H9 (cell line): ENCODE measurements around the gene TLX2. TPM values are rescaled to one million over a fixed set of nuclear protein-coding genes. Genes with fewer than 3 reads are reported as not detected.

Source experiments
- DNase-seq: peaks from one replicate; pipeline ENCODE4 v3.0.0-alpha.2; 2017
- H2AFZ ChIP-seq: one replicate; pipeline ENCODE4 v1.6.1; 2013; ENCODE audit warnings: mild to moderate bottlenecking, low read length, control low read depth, moderate library complexity
- H2AK5ac ChIP-seq: 2 replicates; pipeline ENCODE4 v1.6.1; 2013; ENCODE audit warnings: low read length, control low read depth, mixed read lengths; ENCODE audit not compliant: insufficient read length
- H2BK120ac ChIP-seq: one replicate; pipeline ENCODE4 v1.6.1; 2013; ENCODE audit warnings: low read depth, mild to moderate bottlenecking, low read length, control low read depth, inconsistent platforms; ENCODE audit not compliant: poor library complexity, severe bottlenecking
- H2BK12ac ChIP-seq: 2 replicates; pipeline ENCODE4 v1.6.1; 2013; ENCODE audit warnings: low read length, control low read depth, mixed read lengths, low read depth; ENCODE audit not compliant: insufficient read length
- H2BK15ac ChIP-seq: 2 replicates; pipeline ENCODE4 v1.6.1; 2013; ENCODE audit warnings: low read depth, low read length, control low read depth
- H2BK20ac ChIP-seq: one replicate; pipeline ENCODE4 v1.6.1; 2013; ENCODE audit warnings: low read depth, mild to moderate bottlenecking, low read length, control low read depth, inconsistent platforms; ENCODE audit not compliant: poor library complexity, severe bottlenecking
- H2BK5ac ChIP-seq: 2 replicates; pipeline ENCODE4 v1.6.1; 2013; ENCODE audit warnings: low read length, control low read depth, mixed read lengths; ENCODE audit not compliant: insufficient read length
- H3K14ac ChIP-seq: 2 replicates; pipeline ENCODE4 v1.6.1; 2013; ENCODE audit warnings: low read length, control low read depth; ENCODE audit not compliant: insufficient read depth
- H3K18ac ChIP-seq: 2 replicates; pipeline ENCODE4 v1.6.1; 2013; ENCODE audit warnings: low read depth, mild to moderate bottlenecking, mixed read lengths, low read length, control low read depth; ENCODE audit not compliant: insufficient read length
- H3K23ac ChIP-seq: 2 replicates; pipeline ENCODE4 v1.6.1; 2013; ENCODE audit warnings: low read length, control low read depth, mixed read lengths, low read depth; ENCODE audit not compliant: insufficient read length
- H3K23me2 ChIP-seq: 2 replicates; pipeline ENCODE4 v1.6.1; 2013; ENCODE audit warnings: low read depth, mild to moderate bottlenecking, mixed read lengths, low read length, control low read depth; ENCODE audit not compliant: insufficient read length, poor library complexity, severe bottlenecking
- H3K27ac ChIP-seq: 2 replicates; pipeline ENCODE4 v1.5.1; 2013; ENCODE audit warnings: low read length, control low read depth, mixed read lengths, low read depth; ENCODE audit not compliant: insufficient read length
- H3K27me3 ChIP-seq: 2 replicates; pipeline ENCODE4 v1.6.1; 2013; ENCODE audit warnings: low read length, control low read depth, inconsistent platforms; ENCODE audit not compliant: insufficient read depth
- H3K4ac ChIP-seq: 2 replicates; pipeline ENCODE4 v1.6.1; 2013; ENCODE audit warnings: low read depth, mild to moderate bottlenecking, control low read depth, inconsistent platforms, low read length, moderate library complexity
- H3K4me1 ChIP-seq: 2 replicates; pipeline ENCODE4 v1.6.1; 2013; ENCODE audit warnings: low read length, control low read depth, inconsistent platforms; ENCODE audit not compliant: insufficient read depth
- H3K4me2 ChIP-seq: 2 replicates; pipeline ENCODE4 v1.6.1; 2013; ENCODE audit warnings: low read length, control low read depth, mixed read lengths; ENCODE audit not compliant: insufficient read length, insufficient read depth
- H3K56ac ChIP-seq: 2 replicates; pipeline ENCODE4 v1.6.1; 2013; ENCODE audit warnings: low read depth, mild to moderate bottlenecking, mixed read lengths, low read length, control low read depth; ENCODE audit not compliant: insufficient read length
- H3K79me1 ChIP-seq: 2 replicates; pipeline ENCODE4 v1.6.1; 2013; ENCODE audit warnings: low read depth, mild to moderate bottlenecking, moderate library complexity, low read length, control low read depth, inconsistent platforms; ENCODE audit not compliant: insufficient read depth, poor library complexity, severe bottlenecking
- H3K79me2 ChIP-seq: 2 replicates; pipeline ENCODE4 v1.6.1; 2013; ENCODE audit warnings: low read length, control low read depth, inconsistent platforms; ENCODE audit not compliant: insufficient read depth
- H3K9ac ChIP-seq: 2 replicates; pipeline ENCODE4 v1.6.1; 2013; ENCODE audit warnings: low read length, control low read depth, mixed read lengths; ENCODE audit not compliant: insufficient read length; ENCODE audit errors: extremely low read depth
- H3K9me3 ChIP-seq: one replicate; pipeline ENCODE4 v1.6.1; 2013; ENCODE audit warnings: low read depth, low read length, inconsistent platforms; ENCODE audit not compliant: control insufficient read depth
- H3T11ph ChIP-seq: one replicate; pipeline ENCODE4 v1.6.1; 2013; ENCODE audit warnings: mild to moderate bottlenecking, low read length, control low read depth, inconsistent platforms
- H4K20me1 ChIP-seq: one replicate; pipeline ENCODE4 v1.6.1; 2013; ENCODE audit not compliant: control insufficient read depth, insufficient read length, insufficient read depth
- H4K5ac ChIP-seq: 2 replicates; pipeline ENCODE4 v1.6.1; 2013; ENCODE audit warnings: low read depth, mild to moderate bottlenecking, mixed read lengths, low read length, control low read depth; ENCODE audit not compliant: insufficient read length
- H4K8ac ChIP-seq: replicated peaks from 2 replicates; pipeline ENCODE4 v1.6.1; 2013; ENCODE audit warnings: low read length, control low read depth, mixed read lengths, low read depth; ENCODE audit not compliant: insufficient read length
- H4K91ac ChIP-seq: 2 replicates; pipeline ENCODE4 v1.6.1; 2013; ENCODE audit warnings: low read depth, mild to moderate bottlenecking, moderate library complexity, mixed read lengths, low read length, control low read depth; ENCODE audit not compliant: insufficient read length
- H3K27ac Mint-ChIP-seq, 3 experiments: 2 replicates in 2 of 3; 3 replicates in 1 of 3; pipeline ENCODE4 v1.8.0; 2020 to 2021; ENCODE audit warnings: mixed read lengths in 3 of 3, mild to moderate bottlenecking in 1 of 3, moderate library complexity in 1 of 3
- H3K27me3 Mint-ChIP-seq: 2 replicates; pipeline ENCODE4 v1.8.0; 2021; ENCODE audit warnings: low read depth, mild to moderate bottlenecking, moderate library complexity, mixed read lengths
- H3K36me3 Mint-ChIP-seq, 3 experiments: 2 replicates in 2 of 3; 3 replicates in 1 of 3; pipeline ENCODE4 v1.8.0; 2020 to 2021; ENCODE audit warnings: low read depth in 3 of 3, mixed read lengths in 3 of 3; ENCODE audit not compliant: insufficient read depth in 1 of 3
- H3K4me1 Mint-ChIP-seq, 2 experiments: 2 replicates each; pipeline ENCODE4 v1.8.0; 2020; ENCODE audit warnings: mixed read lengths in 2 of 2
- H3K4me3 Mint-ChIP-seq, 2 experiments: 2 replicates in 1 of 2; 3 replicates in 1 of 2; pipeline ENCODE4 v1.8.0; 2020 to 2021; ENCODE audit warnings: mild to moderate bottlenecking in 2 of 2, mixed read lengths in 2 of 2, moderate library complexity in 1 of 2
- H3K9me3 Mint-ChIP-seq, 2 experiments: 2 replicates in 1 of 2; 3 replicates in 1 of 2; pipeline ENCODE4 v1.8.0; 2020; ENCODE audit warnings: mild to moderate bottlenecking in 2 of 2, mixed read lengths in 2 of 2, moderate library complexity in 1 of 2
- CTCF ChIP-seq: fragments of 200-600 bp; sonication (generic); conservative IDR thresholded peaks from 3 replicates; pipeline ENCODE4 v1.8.0; 2021; ENCODE audit warnings: antibody characterized with exemption, mild to moderate bottlenecking
- WGBS: extraction: QIAGEN DNeasy Blood & Tissue Kit; methylation state at CpG from one replicate; pipeline ENCODE4 v1.1.7; 2013; ENCODE audit warnings: missing lambda C conversion rate, low lambda C conversion rate, mixed read lengths; ENCODE audit not compliant: insufficient read length; ENCODE audit errors: extremely low coverage; 5-methylcytosine and 5-hydroxymethylcytosine counted together
- total RNA-seq: library from RNA; stranded (reverse); gene quantifications from 2 replicates; pipeline ENCODE4 v1.2.1, GENCODE V29; 2021

TLX2 gene
- total RNA-seq, 1 experiment from 2014 or later: 0.20 TPM

GRCh38 chr2:74552914-74553811 is 38.9 kb downstream of the TLX2 start:
- H2AFZ ChIP-seq: no peak overlapping the region
- H2BK5ac ChIP-seq: no peak overlapping the region
- H2BK20ac ChIP-seq: no peak overlapping the region
- no peak overlapping the region for H3K27ac ChIP-seq
- no peaks in the 10 kb centered on the region; the same call in 1 of the 2 replicates for H3K27me3 ChIP-seq
- H3K18ac ChIP-seq: peak overlapping the region; percentile 74
- no peak overlapping the region for H2AK5ac ChIP-seq
- 0 out of 2 replicates have a peak, but pooled peaks cover 2% of the 10 kb centered on the region for H3K4me1 ChIP-seq
- H3K27me3 Mint-ChIP-seq: peaks cover 62% of the 10 kb centered on the region
- peak overlapping the region; percentile 42 to 96 (median 89); a peak in 6 of 7 replicates for H3K27ac Mint-ChIP-seq
- no peaks in the 10 kb centered on the region for H3K9me3 Mint-ChIP-seq
- H3K9ac ChIP-seq: peak overlapping the region; percentile 57
- peaks cover 0 to 23% (median 15%) of the 10 kb centered on the region in 3 experiments; a peak in 6 of 7 replicates for H3K36me3 Mint-ChIP-seq
- H3K23me2 ChIP-seq: peaks cover 23% of the 10 kb centered on the region
- WGBS: no CpG with 5 or more reads among the region's 27 CpGs
- DNase-seq: peak; percentile 65
- H3K4me2 ChIP-seq: peak overlapping the region; percentile 63
- H2BK15ac ChIP-seq: no peak overlapping the region
- H3T11ph ChIP-seq: no peak overlapping the region
- no peaks in the 10 kb centered on the region for H3K9me3 ChIP-seq
- H4K20me1 ChIP-seq: no peaks in the 10 kb centered on the region
- H3K4me3 Mint-ChIP-seq: peak overlapping the region; percentile 92 to 93
- H4K5ac ChIP-seq: no peak overlapping the region
- H4K8ac ChIP-seq: no peak overlapping the region
- peaks cover 27 to 28% of the 10 kb centered on the region in 2 experiments for H3K4me1 Mint-ChIP-seq
- H3K4ac ChIP-seq: no peak overlapping the region
- no peaks in the 10 kb centered on the region for H3K79me1 ChIP-seq
- no peak overlapping the region for H2BK120ac ChIP-seq
- no peak overlapping the region for H3K56ac ChIP-seq
- no peak for TF ChIP-seq CTCF
- peak overlapping the region; percentile 59; the same call in 1 of the 2 replicates for H3K14ac ChIP-seq
- H3K79me2 ChIP-seq: no peaks in the 10 kb centered on the region
- no peak overlapping the region for H2BK12ac ChIP-seq
- no peak overlapping the region for H4K91ac ChIP-seq
- H3K23ac ChIP-seq: no peak overlapping the region
